ENCODE results near the gene PRKCH.

DNA sequence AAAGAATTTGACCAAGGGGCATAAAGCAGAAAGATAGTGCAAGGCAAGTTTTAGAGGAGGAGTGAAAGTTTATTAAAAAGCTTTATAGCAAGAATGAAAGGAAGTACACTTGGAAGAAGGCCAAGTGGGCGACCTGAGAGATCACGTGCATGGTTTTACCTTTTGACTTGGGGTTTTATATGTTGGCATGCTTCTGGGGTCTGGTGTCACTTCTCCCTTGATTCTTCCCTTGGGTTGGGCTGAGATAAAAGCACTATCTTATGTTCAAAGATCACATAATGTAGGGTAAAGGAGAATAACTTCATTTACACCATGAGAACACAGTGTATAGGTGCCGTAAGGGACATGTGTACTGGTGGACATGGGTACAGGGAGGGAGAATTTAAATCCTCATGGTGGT lies 22.6 kb upstream of the PRKCH start:
- TF ChIP-seq, protein P1, sequence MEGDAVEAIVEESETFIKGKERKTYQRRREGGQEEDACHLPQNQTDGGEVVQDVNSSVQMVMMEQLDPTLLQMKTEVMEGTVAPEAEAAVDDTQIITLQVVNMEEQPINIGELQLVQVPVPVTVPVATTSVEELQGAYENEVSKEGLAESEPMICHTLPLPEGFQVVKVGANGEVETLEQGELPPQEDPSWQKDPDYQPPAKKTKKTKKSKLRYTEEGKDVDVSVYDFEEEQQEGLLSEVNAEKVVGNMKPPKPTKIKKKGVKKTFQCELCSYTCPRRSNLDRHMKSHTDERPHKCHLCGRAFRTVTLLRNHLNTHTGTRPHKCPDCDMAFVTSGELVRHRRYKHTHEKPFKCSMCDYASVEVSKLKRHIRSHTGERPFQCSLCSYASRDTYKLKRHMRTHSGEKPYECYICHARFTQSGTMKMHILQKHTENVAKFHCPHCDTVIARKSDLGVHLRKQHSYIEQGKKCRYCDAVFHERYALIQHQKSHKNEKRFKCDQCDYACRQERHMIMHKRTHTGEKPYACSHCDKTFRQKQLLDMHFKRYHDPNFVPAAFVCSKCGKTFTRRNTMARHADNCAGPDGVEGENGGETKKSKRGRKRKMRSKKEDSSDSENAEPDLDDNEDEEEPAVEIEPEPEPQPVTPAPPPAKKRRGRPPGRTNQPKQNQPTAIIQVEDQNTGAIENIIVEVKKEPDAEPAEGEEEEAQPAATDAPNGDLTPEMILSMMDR (IDR thresholded peaks at IDR 0.05): no peak
- TF ChIP-seq POLR2AphosphoS5 (IDR thresholded peaks at IDR 0.05): no peak
